Activated naive CD4-positive, alpha-beta T cell (primary cell): ENCODE results near the gene TRAP1.
"Not testable (repeated sequence)": the region's sequence is repeated elsewhere in the genome, so short reads cannot be mapped to it uniquely, and the experiment has no call there.

Experiments
- DNase-seq, 4 experiments: peaks; one replicate each; lab custom pipeline; 2025; lab: John Stamatoyannopoulos, UW

The TRAP1 gene

GRCh38 chr16:3611146-3611975, 106.0 kb downstream of the TRAP1 start, which contains the start of gene SLX4:
Gene SLX4, minus strand, starts transcription at chr16:3611606. Its CDS starts 2,642 bp downstream, at chr16:3608964.
- DNase-seq: peak; percentile 66 to 91 (median 82)

DNA sequence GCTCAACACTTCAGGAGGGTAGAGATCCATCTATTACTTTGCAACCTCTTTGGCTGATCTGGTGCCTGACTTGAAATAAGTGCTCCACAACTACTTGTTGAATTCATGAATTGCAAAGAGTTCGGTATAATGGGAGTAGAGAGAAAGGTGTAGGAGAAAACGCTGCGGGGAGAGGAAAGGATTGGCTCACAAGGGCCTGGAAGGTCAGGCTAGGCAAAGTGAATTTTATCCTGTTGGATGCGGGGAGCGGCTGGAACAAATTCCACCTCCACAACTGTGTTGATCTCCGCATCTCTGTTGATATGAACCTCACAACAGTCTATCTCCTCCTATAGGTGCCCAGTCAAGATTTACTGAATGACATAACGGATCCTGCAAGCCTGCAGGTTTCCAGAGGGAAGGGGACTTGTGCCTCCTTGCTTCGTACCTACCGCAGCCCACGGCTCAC, 106.6 kb downstream of the TRAP1 start:
- no peak for DNase-seq

GRCh38 chr16:3609895-3610697, 107.2 kb downstream of the TRAP1 start:
- DNase-seq: no peak

DNA sequence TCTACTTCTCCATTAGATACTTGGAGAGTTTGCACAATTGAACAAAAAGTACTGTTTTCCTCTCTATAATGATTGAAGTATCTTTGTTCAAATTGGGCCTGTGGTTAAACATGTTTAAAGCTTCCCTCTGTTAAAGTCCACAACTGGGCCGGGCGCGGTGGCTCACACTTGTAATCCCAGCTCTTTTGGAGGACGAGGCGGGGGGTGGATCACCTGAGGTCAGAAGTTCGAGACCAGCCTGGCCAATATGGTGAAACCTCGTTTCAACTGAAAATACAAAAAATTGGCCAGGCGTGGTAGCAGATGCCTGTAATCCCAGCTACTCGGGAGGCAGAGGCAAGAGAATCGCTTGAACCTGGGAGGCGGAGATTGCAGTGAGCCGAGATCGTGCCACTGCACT, 108.3 kb downstream of the TRAP1 start:
- not testable (repeated sequence) for DNase-seq

- no peak for DNase-seq
These were observed 109.3 kb downstream of the TRAP1 start for GRCh38 chr16:3608069-3608468.
